OCI-LY1 (cell line): ENCODE measurements around the gene ZBTB20.

Source experiments
- H2AFZ ChIP-seq: fragments of 200-600 bp; sonication (generic), shearing (Covaris generic); 2 replicates; pipeline ENCODE4 v1.6.0; 2014; ENCODE audit warnings: antibody characterized with exemption, mild to moderate bottlenecking, low read length
- H3F3A ChIP-seq: fragments of 200-600 bp; sonication (generic), shearing (Covaris generic); 2 replicates; pipeline ENCODE4 v1.6.0; 2014; ENCODE audit warnings: mild to moderate bottlenecking, antibody characterized with exemption, low read length, moderate library complexity; ENCODE audit not compliant: insufficient read depth
- H3K27ac ChIP-seq: fragments of 200-600 bp; sonication (generic); 2 replicates; pipeline ENCODE4 v1.5.1; 2014; ENCODE audit warnings: low read length, mixed run types, mild to moderate bottlenecking, low read depth; ENCODE audit not compliant: poor library complexity, severe bottlenecking
- H3K27me3 ChIP-seq: fragments of 200-600 bp; sonication (generic); 2 replicates; pipeline ENCODE4 v1.6.0; 2014; ENCODE audit warnings: antibody characterized with exemption, mild to moderate bottlenecking, low read length, moderate library complexity; ENCODE audit not compliant: insufficient read depth
- H3K36me3 ChIP-seq: fragments of 200-600 bp; sonication (generic); 2 replicates; pipeline ENCODE4 v1.6.1; 2014; ENCODE audit warnings: mild to moderate bottlenecking, antibody characterized with exemption, low read length, moderate library complexity, mixed read lengths; ENCODE audit not compliant: insufficient read depth
- H3K4me1 ChIP-seq: fragments of 200-600 bp; sonication (generic); 2 replicates; pipeline ENCODE4 v1.5.1; 2014; ENCODE audit warnings: mild to moderate bottlenecking, low read length, moderate library complexity; ENCODE audit not compliant: insufficient read depth, severe bottlenecking
- H3K4me2 ChIP-seq: fragments of 200-600 bp; sonication (generic), shearing (Covaris generic); 2 replicates; pipeline ENCODE4 v1.6.1; 2014; ENCODE audit warnings: low read length
- H3K4me3 ChIP-seq: fragments of 200-600 bp; sonication (generic); 2 replicates; pipeline ENCODE4 v1.5.1; 2014; ENCODE audit warnings: low read length, low read depth, mild to moderate bottlenecking, mixed read lengths; ENCODE audit not compliant: poor library complexity, severe bottlenecking
- H3K79me2 ChIP-seq: fragments of 200-600 bp; shearing (Covaris generic); 2 replicates; pipeline ENCODE4 v1.6.1; 2016; ENCODE audit warnings: mixed run types, low read length, mixed read lengths; ENCODE audit not compliant: insufficient read depth
- H3K9ac ChIP-seq: fragments of 200-600 bp; sonication (generic), shearing (Covaris generic); 2 replicates; pipeline ENCODE4 v1.6.1; 2014; ENCODE audit warnings: mild to moderate bottlenecking, low read length, mixed read lengths
- H3K9me2 ChIP-seq: fragments of 200-600 bp; sonication (generic), shearing (Covaris generic); 2 replicates; pipeline ENCODE4 v1.6.1; 2014; ENCODE audit warnings: low read depth, mild to moderate bottlenecking, low read length, mixed read lengths
- H3K9me3 ChIP-seq: fragments of 200-600 bp; shearing (Covaris generic); 2 replicates; pipeline ENCODE4 v1.6.1; 2014; ENCODE audit warnings: low read length, mixed read lengths
- H4K20me1 ChIP-seq: fragments of 200-600 bp; sonication (generic), shearing (Covaris generic); 2 replicates; pipeline ENCODE4 v1.6.0; 2016; ENCODE audit warnings: mild to moderate bottlenecking, low read length; ENCODE audit not compliant: insufficient read depth
- EZH2 ChIP-seq: fragments of 200-600 bp; sonication (generic), shearing (Covaris generic); IDR thresholded peaks from 2 replicates; pipeline ENCODE4 v1.8.0; 2017; ENCODE audit warnings: borderline replicate concordance, mixed run types, mild to moderate bottlenecking, antibody characterized with exemption, low read length, moderate library complexity, mixed read lengths
- TF ChIP-seq, protein P1 (sequence below): fragments of 200-600 bp; sonication (generic), shearing (Covaris generic); IDR thresholded peaks from 2 replicates; pipeline ENCODE4 v1.5.1; 2017; ENCODE audit warnings: mild to moderate bottlenecking, antibody characterized with exemption, low read length, moderate library complexity, mixed read lengths

Gene ZBTB20

DNA sequence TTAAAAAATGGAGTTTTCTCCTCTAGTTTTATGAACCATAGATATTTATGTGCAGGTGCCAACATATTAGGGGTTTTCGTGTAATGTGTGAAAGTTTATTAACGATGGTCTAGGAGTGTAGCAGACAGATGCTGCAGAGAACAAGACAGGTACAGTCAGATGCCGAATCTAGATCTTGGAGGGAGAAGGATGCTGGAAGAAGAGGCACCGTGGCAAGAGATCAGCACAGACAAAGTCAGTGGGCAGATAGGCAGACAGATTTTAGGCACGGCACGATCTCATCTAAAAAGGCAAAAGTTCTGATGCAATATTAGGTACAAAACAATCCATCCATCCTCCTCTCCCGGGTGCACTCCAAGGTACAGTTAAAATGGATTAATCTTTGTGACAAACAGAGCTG is 691.7 kb downstream of the ZBTB20 start:
- TF ChIP-seq EZH2: no peak
- TF ChIP-seq, protein P1, sequence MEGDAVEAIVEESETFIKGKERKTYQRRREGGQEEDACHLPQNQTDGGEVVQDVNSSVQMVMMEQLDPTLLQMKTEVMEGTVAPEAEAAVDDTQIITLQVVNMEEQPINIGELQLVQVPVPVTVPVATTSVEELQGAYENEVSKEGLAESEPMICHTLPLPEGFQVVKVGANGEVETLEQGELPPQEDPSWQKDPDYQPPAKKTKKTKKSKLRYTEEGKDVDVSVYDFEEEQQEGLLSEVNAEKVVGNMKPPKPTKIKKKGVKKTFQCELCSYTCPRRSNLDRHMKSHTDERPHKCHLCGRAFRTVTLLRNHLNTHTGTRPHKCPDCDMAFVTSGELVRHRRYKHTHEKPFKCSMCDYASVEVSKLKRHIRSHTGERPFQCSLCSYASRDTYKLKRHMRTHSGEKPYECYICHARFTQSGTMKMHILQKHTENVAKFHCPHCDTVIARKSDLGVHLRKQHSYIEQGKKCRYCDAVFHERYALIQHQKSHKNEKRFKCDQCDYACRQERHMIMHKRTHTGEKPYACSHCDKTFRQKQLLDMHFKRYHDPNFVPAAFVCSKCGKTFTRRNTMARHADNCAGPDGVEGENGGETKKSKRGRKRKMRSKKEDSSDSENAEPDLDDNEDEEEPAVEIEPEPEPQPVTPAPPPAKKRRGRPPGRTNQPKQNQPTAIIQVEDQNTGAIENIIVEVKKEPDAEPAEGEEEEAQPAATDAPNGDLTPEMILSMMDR: no peak
- Histone ChIP-seq H4K20me1 (no peaks in the 10 kb centered on the region), H3K4me2 (no peak overlapping the region), H2AFZ (no peak overlapping the region), H3K27ac (no peak overlapping the region), H3K27me3 (0 out of 2 replicates have a peak, but pooled peaks cover 8% of the 10 kb centered on the region), H3K4me3 (no peak overlapping the region), H3K4me1 (peaks cover 5% of the 10 kb centered on the region), H3K9ac (no peak overlapping the region), H3K36me3 (no peaks in the 10 kb centered on the region), H3F3A (no peaks in the 10 kb centered on the region), H3K79me2 (no peaks in the 10 kb centered on the region), H3K9me3 (no peaks in the 10 kb centered on the region), H3K9me2 (no peaks in the 10 kb centered on the region)

- TF ChIP-seq, protein P1: no peak
- TF ChIP-seq EZH2: no peak
- H3K9me3 ChIP-seq: no peaks in the 10 kb centered on the region
- no peaks in the 10 kb centered on the region for H3K79me2 ChIP-seq
- H3K27ac ChIP-seq: no peak overlapping the region
- H3K27me3 ChIP-seq: 0 out of 2 replicates have a peak, but pooled peaks cover 8% of the 10 kb centered on the region
- H3K4me1 ChIP-seq: peaks cover 5% of the 10 kb centered on the region
- no peak overlapping the region for H3K4me2 ChIP-seq
- H4K20me1 ChIP-seq: no peaks in the 10 kb centered on the region
- H3K9me2 ChIP-seq: no peaks in the 10 kb centered on the region
- H2AFZ ChIP-seq: no peak overlapping the region
- no peaks in the 10 kb centered on the region for H3K36me3 ChIP-seq
- H3F3A ChIP-seq: no peaks in the 10 kb centered on the region
- no peak overlapping the region for H3K4me3 ChIP-seq
- H3K9ac ChIP-seq: no peak overlapping the region
These were observed 692.4 kb downstream of the ZBTB20 start for GRCh38 chr3:114454551-114455251.

DNA sequence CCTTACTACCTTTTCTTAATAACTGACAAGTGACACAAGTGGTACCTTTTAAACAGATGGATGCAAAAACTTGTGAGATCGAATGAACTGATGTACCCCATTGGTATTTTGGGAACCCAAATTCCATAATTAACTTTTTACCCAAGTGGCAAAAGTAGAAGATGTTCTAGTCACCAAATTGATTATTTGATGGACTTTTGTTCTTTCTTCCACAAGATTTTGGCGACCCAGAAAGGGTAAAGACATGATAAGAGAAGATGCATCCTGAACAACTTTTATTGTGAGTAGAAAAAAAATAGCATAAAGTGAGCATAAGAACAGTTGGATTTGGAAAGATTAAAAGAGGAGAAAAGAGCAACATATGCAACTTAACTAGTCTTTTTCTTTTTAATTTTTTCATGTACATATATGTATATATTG is 693.7 kb downstream of the ZBTB20 start:
- Histone ChIP-seq H3K27me3 (0 out of 2 replicates have a peak, but pooled peaks cover 8% of the 10 kb centered on the region), H3K4me1 (peaks cover 5% of the 10 kb centered on the region), H3K9ac (no peak overlapping the region), H3K79me2 (no peaks in the 10 kb centered on the region), H3K27ac (no peak overlapping the region), H3K36me3 (no peaks in the 10 kb centered on the region), H3K4me3 (no peak overlapping the region), H4K20me1 (no peaks in the 10 kb centered on the region), H2AFZ (no peak overlapping the region), H3F3A (no peaks in the 10 kb centered on the region), H3K9me3 (no peaks in the 10 kb centered on the region), H3K9me2 (no peaks in the 10 kb centered on the region), H3K4me2 (no peak overlapping the region)
- no peak for TF ChIP-seq EZH2
- TF ChIP-seq, protein P1: no peak
